Esophagus squamous epithelium (tissue), 4 donors: ENCODE data around the gene GABRG3.

ENCODE experiments used
- CTCF ChIP-seq, 6 experiments: fragments of 450-650 bp in 4 of 6; fragments of 200-600 bp in 2 of 6; sonication (generic) in 2 of 6; IDR thresholded peaks; one replicate each; pipeline ENCODE4 v1.5.1; 2016 to 2019; ENCODE audit warnings: antibody characterized with exemption in 6 of 6, mild to moderate bottlenecking in 4 of 6, moderate library complexity in 4 of 6
- POLR2A ChIP-seq, 4 donors: fragments of 450-650 bp; IDR thresholded peaks; one replicate each; pipeline ENCODE4 v1.6.1; 2017; ENCODE audit warnings: antibody characterized with exemption in 4 of 4, mild to moderate bottlenecking in 4 of 4, moderate library complexity in 3 of 4

DNA sequence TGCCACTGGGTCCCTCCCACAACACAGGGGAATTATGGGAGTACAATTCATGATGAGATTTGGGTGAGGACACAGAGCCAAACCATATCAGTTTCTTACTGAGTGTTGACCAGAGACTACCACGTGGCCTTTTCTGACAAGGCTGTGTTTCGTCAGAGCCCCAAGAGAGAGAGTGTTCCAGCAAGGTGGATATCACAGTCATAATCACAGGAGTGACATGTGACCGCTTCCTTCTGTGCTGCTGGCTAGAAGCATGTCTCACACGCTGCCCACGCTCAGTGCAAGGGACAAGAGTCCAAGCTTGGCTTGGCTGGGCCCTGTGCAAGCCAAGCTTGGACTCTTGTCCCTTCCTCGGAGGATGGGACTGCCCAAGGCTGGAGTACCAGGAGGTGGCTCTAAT is 103.2 kb downstream of the GABRG3 start:
- no peak for TF ChIP-seq POLR2A (IDR thresholded peaks at IDR 0.05)
- TF ChIP-seq CTCF (IDR thresholded peaks at IDR 0.05), result no peak
